ENCODE results near the gene FAM168B. TPM values are rescaled to one million over a fixed set of nuclear protein-coding genes. Genes with fewer than 3 reads are reported as not detected.

Gene FAM168B
- total RNA-seq, 1 experiment from 2014 or later: 109 TPM

GRCh38 chr2:131056932-131057287 is 36.4 kb downstream of the FAM168B start:
- no peak for DNase-seq (ENCODE audit: extremely low read depth, low read depth)

GRCh38 chr2:131056204-131056931 is 36.9 kb downstream of the FAM168B start:
- no peak for DNase-seq (ENCODE audit: extremely low read depth, low read depth)

DNA sequence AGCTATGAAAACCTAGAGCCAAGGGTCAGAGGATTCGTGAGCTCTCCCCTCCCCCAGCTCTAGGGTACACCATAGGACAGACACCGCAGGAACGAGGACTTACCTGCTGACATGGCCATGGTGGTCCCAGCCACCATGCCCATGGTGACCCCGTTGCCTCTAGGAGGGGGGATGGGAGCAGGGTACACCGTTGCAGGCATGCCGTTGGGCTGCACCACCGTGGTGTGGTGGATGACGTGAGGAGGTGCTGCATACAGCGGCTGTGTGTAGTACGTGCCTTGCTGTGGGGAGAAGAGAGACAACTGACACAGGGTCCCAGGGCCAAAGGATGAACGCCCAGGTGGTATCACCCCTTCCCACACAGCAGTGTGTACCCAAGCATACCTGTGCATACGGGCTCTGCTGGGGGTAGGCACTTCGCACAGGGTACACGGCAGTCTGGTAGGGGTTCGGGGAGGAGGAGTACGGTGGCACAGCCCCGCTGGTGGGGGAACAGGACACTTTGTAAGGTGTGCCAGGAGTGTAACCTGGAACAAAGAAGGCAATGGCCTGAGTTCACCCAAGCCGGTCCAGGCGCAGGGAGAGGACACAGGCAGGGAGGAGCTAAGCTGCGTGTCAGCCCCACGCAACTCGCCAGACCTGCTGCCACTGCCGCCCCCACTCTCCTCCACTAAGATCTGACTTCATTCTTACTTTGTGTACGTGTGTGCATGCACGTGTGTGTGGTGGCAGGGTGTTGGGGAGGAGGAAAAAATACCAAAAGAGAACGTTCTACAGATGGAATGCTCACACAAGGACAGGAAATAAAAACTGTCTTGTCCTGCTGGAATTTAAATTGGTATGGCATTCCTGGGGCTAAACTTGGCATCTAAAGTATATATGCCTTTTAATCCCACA is 37.8 kb downstream of the FAM168B start:
- DNase-seq (ENCODE audit: extremely low read depth, low read depth): no peak

- DNase-seq (ENCODE audit: extremely low read depth, low read depth): no peak
Observed at GRCh38 chr2:131054488-131054887, 38.8 kb downstream of the FAM168B start.

- DNase-seq (ENCODE audit: extremely low read depth, low read depth): no peak
Observed at GRCh38 chr2:131052741-131053263, 40.5 kb downstream of the FAM168B start.

- no peak for DNase-seq (ENCODE audit: extremely low read depth, low read depth)
Observed at GRCh38 chr2:131050896-131051295, 42.4 kb downstream of the FAM168B start.

- no peak for DNase-seq (ENCODE audit: extremely low read depth, low read depth)
Observed at GRCh38 chr2:131049150-131049718, 44.0 kb downstream of the FAM168B start.

DNA sequence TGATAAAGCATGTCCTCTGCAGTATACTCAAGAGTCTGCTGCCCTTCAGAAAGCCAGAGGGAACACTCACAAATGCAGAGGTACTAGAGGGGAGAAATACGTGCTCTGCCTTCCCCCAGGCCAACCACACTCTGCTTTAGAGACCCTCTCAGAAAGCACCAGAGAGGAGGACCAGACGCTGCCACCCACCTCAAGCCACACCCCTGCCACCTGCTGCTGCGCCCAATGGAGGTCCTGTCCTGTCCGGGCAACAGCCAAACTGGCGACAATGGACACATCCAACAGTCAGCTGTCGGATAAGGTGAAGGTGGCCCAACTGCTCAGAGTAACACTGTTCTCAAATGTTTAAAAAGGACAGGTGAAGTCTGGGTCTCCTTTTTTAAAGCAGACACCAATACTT is 44.6 kb downstream of the FAM168B start:
- DNase-seq (ENCODE audit: extremely low read depth, low read depth): no peak

DNA sequence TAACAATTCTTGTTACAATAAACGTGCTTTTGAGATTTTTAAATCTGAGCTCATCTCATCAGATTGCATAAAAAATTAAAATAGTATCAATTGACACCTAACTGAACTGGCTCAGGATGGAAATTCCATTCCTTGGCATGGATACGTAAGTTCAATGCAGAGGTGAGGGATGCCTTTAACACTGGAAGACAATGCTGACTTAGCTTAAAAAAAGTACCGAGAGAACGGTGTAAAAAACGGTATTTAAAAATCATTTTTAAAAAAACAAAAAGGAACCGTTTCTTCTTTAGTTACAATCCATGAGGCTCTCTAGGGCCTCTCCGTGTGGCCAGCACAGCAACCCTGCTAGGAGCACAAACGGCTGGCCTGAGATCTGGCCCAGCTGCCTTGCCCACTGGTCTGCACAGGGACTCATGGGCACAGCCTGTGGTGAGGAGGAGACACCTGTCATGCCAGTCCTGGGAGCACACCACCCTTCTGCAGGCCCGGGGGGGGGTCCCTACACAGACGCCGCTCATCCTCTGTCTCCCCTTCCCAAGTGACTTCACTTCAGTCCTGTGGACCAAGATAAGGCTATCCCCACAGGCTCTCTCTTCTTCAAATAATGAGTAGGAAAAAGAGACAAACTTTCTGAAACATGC is 45.2 kb downstream of the FAM168B start:
- no peak for DNase-seq (ENCODE audit: extremely low read depth, low read depth)

GRCh38 chr2:131046918-131047652 is 46.2 kb downstream of the FAM168B start:
- no peak for DNase-seq (ENCODE audit: extremely low read depth, low read depth)

DNA sequence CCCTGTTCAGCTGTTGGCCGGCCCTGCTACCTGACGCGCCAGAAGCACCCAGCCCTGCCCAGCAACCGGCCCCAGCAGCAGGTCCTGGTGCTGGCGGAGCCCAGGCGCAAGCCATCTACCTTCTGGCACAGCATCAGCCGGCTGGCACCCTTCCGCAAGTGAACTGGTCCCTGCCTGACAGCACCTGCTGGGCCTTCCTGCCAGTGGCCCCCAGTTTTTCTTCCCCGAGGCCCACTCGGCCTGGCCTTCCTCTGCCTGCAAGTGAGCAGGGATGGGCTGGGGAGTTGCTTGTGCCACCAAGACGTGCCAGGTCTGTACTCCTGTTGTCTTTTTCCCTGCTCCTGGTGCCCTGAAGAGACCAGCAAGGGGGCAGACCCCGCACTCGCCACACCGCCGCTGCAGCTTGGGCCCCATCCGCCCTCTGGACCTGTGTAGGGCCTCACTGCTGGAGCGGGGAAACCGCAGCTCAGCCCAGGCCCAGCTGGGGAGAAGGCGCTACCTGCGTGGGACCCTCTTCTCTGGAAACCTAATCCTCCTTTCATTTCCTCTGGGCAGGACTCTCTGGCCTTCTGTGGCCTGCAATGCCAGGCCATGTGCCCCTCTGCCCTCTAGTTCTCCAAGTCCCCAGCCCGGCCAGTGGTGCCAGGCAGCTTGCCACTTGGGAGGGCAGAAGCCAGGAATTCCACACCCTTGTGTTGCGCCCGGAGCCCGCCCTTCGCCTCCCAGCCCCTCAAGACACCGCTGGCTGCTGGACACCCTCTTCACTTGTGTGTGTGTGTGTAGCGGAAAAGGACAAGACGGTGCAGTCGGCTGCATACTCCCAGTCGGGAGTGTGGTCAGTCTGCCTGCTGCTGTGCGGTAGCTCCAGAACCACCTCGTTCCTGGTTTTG is 47.0 kb downstream of the FAM168B start:
- DNase-seq (ENCODE audit: extremely low read depth, low read depth): no peak

GRCh38 chr2:131045286-131046027 is 47.8 kb downstream of the FAM168B start:
- DNase-seq (ENCODE audit: extremely low read depth, low read depth): no peak

GRCh38 chr2:131044757-131045150 is 48.5 kb downstream of the FAM168B start:
- no peak for DNase-seq (ENCODE audit: extremely low read depth, low read depth)

GRCh38 chr2:131044075-131044756 is 49.0 kb downstream of the FAM168B start:
- no peak for DNase-seq (ENCODE audit: extremely low read depth, low read depth)

- DNase-seq (ENCODE audit: extremely low read depth, low read depth): no peak
Observed at GRCh38 chr2:131043199-131044074, 49.8 kb downstream of the FAM168B start.

GRCh38 chr2:131042148-131042775 is 51.0 kb downstream of the FAM168B start:
- DNase-seq (ENCODE audit: extremely low read depth, low read depth): no peak

All from NCI-H460 (cell line).